Cerebellar nuclear complex (tissue), 1 donor: ENCODE data around the gene GNRHR.
"Not testable (repeated sequence)": the region's sequence is repeated elsewhere in the genome, so short reads cannot be mapped to it uniquely, and the experiment has no call there.

Experiments
- DNase-seq, 2 experiments: peaks; one replicate each; lab custom pipeline; 2025; lab: John Stamatoyannopoulos, UW

Gene GNRHR, protein sequence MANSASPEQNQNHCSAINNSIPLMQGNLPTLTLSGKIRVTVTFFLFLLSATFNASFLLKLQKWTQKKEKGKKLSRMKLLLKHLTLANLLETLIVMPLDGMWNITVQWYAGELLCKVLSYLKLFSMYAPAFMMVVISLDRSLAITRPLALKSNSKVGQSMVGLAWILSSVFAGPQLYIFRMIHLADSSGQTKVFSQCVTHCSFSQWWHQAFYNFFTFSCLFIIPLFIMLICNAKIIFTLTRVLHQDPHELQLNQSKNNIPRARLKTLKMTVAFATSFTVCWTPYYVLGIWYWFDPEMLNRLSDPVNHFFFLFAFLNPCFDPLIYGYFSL

DNA sequence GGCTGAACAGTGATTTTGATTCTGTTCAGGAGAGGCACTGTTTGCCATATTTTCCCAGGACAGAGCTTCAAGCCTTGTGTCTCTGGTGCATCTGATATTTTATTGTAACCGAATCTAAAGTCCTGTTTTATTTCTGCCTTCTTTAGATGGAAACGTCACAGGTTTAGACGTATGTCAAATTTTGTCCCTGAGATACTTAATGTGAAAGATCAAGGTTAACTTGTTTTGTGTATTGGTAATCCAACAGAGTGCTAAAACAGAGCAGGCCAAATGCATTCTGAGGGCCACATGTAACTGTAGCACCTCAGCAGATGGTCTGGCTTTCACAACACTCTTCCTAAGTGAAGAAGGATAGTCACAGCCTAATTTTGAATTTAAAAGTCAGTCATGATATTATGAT, at the start of gene GNRHR:
GNRHR (minus strand) TSS at position 101 of the 400 bp plus-strand sequence; CDS start at position 48, 53 bp downstream.
- no peak for DNase-seq

DNA sequence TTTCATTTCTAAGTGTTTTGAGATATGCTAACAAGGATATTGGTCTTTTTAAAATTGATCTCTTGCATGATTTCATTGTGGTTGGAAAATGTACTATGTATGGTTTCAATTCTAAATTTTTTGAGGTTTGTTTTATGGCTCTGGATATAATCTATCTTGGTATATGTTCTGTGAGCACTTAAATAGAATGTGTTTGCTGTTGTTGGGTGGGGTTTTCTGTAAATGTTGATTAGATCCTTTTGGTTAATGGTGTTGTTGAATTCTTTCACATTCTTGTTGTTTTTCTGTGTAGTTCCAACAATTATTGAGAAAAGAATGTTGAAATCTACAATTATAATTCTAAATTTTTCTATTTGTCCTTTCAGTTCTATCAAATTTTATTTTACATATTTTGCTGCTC, 42.6 kb upstream of the GNRHR start:
- no peak for DNase-seq

DNA sequence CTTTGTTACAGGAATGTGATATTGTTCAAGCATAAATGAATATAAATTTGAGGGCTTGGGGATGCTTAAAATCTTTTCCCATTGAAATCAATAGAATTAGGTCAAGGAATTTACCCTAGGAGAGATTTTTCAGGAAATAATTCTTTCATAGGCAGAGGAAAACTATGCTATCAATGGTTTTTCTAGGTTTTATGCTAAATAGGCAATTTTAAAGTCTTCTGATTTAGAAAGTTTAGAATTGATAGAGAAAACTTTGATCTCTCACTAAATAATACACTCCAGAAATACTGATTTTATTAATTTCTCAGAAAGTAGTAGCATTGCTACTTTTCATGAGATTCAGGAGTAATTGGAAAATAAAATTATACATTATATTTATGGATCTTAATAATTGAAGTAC, 36.5 kb upstream of the GNRHR start:
- DNase-seq, result no peak

DNA sequence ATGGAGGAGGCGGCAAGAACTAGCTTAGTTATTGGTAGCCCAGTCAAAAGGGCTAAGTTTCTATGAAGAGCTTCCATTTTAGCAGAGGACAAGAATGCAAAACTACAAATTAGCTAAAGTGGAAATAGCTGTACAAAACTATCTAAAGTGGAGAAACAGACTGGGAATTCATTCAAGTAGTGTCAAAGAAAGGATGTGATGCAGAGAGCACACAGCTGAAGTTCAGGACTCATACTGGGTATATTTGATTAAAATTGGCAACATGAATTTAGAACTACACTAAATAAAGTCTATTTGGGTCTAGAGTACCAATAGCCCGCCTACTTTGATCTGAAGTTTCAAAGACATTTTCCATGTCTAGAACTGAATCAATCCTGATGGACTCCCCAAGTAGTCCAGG, 33.1 kb upstream of the GNRHR start:
- no peak for DNase-seq

DNA sequence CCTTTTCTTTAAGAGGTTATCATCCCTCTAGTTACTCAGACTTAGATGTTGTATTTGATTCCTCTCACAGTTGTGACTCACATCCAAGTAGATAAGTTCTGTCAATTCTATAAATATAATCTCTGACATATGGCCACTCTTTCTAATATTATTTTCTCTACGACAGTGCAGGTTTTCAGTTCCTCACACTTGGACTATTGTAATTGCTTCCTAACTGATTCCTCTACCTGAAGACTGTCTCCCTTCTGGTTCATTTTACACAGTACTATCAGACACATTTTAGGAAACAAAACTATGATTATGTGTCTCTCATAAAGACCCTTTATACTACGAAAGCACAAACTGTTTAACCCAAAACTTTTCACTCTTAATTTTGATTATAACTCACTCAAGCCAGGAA, 31.3 kb upstream of the GNRHR start:
- no peak for DNase-seq

DNA sequence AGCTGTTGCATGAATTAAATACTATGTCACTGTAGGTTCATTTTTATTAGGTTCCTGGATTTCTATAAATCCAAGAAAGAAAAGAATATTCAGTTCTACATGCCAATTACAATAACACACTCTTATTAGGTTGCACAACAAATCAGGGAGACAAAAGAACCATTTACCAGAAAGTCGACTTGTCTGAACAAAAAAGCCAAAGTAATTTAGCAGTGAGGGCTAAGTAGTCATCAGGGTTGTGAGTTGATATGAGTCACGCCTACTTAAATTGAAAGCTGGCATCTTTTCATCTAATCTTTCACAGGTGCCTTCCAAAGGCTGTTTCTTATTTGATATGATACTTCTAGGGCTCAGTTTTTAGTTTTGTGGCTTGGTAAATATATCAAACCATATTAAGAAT, 25.4 kb upstream of the GNRHR start:
- DNase-seq, result no peak

DNA sequence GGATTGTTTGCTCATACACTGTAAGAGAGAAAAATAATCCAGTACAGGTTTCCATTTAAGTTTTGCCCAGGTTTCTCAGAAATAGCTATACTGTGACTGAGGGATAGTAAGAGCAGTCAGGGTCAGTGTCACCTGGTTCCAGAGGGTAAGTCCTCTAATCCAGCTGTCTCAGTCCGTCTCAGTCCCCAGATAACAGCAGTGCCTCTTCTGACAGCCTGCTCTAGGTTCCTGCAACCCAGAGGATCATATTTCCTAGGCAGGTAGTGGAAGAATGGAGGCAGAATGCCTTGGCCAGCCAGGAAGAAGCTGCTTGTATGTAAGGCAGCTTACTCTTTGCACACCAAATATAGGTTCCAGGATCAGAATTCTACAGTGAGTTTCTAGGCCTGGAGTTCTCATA, 22.6 kb upstream of the GNRHR start:
- DNase-seq, result no peak

DNA sequence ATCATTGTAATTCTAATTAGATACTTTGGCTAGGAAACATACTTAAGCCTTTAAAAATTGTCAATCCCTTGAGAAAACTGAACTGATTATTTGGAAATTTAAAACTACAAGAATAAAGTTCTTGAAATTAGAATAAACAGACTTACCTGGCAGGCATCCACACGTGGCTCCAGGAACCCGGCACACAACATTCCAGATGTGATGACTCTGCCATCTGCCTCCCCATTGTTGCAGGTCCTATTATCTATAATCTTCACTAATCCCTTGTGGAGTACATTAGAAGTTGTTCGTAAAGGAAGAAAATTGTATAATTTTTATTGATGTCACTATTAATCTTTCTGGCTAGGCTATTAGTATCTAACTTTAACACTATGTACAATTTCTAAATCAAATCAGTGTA, 16.2 kb upstream of the GNRHR start:
- DNase-seq, result no peak

DNA sequence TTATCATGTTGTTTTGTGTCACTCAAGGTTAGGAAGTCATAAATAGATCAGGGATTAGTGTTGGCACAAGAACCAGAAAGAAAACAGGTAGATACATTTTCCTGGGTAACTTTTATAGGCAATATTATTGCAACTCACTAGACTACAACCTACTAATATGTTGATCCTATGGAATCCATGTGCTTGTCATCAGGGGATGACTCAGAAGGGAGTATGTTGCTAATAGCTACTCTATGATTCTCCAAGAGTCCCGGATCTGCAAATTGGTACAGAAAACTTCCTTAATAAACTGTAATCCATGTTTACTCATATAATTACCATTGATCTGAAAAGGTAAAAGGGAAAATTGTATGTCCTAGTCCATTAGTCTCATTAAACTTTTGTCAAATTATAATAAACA, 11.7 kb upstream of the GNRHR start:
- DNase-seq, result no peak

DNA sequence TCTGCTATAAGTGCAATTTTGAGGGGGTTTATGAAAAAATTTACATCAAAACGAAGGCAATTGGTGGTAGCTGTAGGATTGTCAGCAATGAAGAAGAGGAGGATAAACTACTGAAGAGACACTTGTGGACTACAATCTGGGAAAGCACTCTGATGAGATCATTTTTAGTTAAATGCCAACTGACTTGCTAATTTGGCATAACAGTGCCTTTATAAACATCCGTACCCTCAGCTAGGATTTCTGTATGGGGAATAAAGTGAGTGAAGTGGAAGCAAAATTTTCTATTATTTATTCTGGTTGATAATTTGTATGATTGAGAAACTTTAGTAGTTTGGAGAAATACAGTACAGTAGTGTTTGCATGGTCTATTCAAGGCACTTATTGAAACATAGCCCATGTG, 11.2 kb upstream of the GNRHR start:
- no peak for DNase-seq

DNA sequence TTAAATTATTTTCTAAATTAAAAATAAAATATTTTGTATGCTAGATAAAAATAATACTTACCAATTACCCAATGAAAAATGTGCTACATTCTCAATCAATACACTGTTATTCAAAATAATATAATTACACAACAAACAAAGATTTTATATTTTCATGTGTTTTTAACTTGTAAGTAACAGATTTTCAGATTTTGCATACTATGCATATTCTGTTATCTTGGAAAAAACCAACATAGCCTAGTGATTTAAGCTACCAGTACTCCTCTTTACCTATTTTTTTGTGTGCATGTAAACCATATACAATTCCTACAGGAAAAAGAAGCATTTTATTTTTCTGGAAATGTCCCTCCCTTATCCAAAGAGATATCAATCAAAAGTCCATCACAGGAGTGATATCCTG, 10.0 kb upstream of the GNRHR start:
- no peak for DNase-seq

DNA sequence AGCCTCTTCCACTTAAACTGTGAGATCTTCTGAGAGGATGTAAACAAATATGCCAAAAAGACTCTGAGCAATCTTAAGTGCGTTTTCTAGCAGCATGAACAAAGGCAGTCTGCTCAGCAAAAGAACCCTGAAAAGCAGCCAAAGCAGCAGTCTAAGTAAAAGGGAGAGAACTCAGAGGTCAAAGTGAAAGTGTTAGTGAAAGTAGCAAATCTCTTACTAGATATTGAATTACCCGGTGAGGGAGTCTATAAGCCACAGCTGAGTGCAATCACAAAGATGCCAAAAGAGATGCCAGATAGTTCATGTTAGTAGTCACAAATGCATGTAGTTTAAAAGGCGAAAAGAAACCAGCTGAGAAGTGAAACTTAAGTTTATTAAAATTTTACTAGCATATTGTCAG, 7.9 kb upstream of the GNRHR start:
- DNase-seq, result no peak

DNA sequence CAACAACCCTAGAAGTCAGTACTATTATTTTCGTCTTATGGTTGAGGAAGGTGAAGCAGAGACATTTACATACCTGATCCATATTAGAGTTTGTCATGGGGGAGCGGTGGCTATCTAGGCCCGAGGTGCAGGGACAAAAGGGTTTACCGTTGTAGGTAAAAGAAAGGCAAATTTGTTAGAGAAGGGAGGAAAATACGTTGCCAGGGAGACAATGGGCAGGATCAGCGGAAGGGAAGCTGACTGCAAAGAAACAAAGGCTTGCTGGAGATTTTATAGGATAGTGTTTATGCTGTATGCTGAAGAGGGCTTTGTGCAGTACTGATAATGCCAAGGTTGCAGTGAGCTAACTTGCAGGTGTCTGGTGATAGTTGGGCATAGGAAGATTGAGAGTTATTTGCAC, 2.8 kb upstream of the GNRHR start:
- not testable (repeated sequence) for DNase-seq

DNA sequence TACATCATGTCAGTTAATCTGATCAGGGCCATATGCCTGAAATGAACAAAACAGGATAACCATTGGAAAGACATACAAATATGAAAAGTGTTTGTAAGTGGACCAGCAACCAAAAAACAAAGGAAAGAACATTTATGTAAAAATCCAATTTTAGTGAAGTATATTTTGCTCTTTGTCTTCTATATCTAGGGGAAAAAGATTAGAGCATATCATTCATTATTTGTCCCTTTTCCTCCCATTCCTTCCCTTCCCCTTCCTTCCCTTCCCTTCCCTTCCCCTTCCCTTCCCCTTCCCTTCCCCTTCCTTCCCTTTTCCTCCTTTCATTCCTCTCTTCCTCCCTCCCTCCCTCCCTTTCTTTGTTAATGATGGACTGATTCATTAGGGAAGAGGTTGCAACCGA, 1.8 kb upstream of the GNRHR start:
- DNase-seq, result no peak

DNA sequence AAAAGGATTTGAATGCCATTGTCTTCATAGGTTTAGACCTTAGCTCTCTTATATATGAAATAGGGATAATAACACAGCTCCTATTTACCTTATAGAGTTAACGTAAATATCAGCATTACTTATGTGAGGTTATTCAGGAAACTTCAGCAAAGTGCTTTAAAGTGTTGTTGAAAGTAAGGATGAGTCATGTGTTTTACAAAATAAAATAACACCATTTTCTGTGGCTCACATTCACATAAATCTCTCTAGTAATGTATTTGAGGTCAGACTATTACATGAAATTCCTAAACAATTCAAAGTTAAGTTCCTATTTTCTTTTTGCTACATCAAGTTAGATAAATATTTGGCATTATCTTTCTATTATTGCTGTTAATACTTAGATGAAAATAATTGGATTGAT, 2.9 kb downstream of the GNRHR start:
- DNase-seq, result no peak

DNA sequence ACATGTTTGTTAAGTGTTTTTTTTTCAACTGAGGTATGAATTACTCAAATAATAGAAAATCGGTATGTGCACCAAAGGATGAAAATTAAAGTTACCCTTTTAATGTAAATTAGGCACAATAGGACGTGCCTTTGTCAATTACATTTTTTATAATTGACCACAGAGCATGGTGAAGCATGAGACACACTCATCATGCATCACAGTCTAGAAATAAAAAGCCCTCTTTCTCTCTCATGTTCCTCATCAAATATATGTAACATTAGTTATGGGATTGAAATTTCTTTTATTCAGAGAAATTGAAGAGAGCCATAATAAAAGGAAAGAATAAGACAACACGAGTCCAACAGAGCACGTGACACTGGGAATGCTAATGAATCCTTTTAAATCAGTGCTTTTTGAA, 3.5 kb downstream of the GNRHR start:
- DNase-seq, result no peak

DNA sequence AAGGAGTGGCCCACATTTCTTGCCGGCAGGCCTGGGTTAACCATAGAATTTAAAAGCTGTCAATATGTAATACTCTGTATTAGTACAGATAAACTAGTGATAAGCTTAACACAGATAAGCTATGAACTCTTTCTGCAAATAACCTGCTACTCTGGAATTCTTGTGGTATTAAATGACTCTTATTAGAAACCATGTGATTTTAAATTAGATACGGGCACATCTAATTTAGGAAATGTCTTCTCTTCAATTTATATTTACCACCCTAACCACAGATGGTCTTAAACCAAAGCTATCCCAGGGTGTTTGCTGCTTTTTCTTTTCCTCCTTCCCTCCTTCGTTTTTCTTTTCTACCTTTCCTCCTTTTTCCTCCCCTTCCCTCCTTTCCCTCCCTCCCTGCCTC, 4.9 kb downstream of the GNRHR start:
- no peak for DNase-seq

DNA sequence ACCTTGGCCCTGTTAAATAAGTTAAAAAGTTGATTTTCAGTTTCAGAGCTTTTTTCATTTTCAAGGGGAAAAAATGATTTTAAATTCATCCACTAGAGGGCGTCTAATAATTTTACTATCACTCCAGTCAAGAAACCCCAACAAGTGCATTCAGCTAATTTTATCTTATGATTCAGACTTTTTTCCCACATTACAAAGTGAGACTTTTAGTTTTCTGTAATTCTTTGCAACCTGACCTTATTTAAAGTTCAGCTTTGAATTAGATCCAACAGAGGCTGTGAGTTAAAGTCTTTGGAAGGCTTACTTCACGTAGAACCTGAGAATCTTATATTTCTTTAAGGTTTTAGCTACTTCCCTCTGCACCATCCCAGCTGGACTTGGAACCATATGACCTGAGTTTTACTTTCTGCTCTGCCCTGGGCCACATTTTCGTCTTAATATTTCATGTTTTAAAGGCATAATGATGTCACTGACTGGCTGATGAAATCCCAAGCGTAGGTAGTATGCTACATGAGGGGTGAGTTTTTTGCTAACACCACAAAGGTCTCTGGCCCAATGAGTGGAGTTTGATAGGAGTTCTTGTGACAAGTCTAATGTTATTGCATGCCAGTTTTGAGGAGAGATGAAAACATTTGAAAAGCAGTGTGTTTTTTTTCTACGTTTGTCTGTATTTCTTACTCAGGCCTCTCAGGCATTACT, 7.2 kb downstream of the GNRHR start:
- no peak for DNase-seq

DNA sequence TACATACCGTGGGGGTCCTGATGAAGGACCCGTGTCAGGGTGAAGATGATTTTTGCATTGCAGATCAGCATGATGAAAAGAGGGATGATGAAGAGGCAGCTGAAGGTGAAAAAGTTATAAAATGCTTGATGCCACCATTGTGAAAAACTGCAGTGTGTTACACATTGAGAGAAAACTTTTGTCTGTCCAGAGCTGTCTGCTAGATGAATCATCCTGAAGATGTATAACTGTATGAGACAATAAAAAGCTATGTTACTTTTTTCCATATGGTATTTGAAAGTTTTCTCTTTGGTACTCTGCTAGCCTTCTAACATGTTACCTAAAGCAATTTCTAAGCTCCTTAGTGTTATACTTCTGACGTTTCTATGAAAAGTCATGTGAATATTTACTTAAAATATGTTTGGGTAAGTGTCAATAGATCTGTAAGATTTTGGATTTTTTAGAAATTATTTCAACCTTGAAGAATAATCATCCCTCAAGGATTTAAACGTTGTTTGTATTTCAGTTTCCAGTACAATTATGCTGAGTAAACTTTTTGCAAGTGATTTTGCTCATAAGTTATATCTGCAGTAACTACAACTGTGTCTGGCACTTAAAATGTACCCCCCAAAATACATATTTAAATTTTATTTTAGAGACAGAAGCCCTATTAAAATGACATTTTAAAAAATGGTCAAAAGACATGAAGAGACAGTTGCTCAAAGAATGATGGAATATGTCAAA, 9.5 kb downstream of the GNRHR start:
- no peak for DNase-seq

DNA sequence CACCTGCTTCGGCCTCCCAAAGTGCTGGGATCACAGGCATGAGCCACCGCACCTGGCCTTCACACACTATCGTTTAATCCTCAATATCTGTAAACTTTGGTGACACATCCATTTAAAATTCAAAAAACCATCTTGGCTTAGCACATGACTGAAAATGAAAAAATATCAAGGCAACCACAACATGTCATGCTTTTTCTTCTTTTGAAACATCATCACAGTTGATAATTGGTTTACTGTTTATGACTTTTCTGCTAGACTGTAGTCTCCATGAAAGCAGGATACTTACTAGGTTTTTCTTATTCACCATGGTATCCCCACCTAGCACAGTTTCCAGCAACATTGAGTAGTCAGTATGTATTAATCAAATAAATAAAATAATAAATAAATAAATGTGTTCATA, 11.0 kb downstream of the GNRHR start:
- no peak for DNase-seq

DNA sequence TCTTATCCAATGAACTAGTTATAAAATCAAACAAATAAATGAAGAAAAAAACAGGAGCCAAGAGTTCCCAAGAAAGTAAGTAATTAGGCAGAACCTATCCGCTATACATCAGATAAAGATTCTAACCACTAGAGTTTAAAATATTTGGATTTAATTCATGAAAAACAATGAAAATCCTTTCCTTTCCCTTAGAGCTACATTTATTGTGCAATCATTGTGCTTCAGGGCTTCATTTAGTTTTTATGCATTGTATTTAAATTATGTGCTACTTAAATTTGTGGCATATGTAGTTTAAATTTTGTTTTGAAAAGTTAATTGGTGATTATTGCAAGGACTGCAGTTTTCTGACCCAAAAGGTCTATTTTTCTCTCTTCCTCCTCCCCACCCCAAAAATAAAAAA, 17.9 kb downstream of the GNRHR start:
- no peak for DNase-seq

DNA sequence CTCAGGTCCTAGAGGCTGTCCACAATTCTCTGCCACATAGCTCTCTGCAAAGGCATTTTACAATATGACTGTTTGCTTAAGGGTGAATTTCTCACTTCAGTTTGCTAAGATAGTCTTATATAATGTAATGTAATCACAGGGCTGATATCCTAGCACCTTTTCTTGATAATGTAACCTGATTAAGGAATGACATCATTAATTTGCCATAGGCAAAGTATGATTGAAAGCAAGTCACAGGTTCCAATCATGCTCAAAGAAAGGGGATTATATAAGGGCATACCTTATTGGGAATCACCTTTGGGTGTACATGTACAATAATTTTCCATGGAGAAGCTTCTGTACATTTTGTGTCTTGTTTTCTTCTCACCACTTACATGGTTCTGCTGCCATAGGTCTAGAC, 18.9 kb downstream of the GNRHR start:
- DNase-seq, result no peak

DNA sequence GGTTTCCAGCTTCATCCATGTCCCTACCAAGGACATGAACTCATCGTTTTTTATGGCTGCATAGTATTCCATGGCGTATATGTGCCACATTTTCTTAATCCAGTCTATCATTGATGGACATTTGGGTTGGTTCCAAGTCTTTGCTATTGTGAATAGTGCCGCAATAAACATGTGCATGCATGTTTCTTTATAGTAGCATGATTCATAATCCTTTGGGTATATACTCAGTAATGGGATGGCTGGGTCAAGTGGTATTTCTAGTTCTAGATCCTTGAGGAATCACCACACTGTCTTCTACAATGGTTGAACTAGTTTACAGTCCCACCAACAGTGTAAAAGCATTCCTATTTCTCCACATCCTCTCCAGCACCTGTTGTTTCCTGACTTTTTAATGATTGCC, 23.7 kb downstream of the GNRHR start:
- not testable (repeated sequence) for DNase-seq
